Measurements from ENCODE around the gene ELMO3.

DNA sequence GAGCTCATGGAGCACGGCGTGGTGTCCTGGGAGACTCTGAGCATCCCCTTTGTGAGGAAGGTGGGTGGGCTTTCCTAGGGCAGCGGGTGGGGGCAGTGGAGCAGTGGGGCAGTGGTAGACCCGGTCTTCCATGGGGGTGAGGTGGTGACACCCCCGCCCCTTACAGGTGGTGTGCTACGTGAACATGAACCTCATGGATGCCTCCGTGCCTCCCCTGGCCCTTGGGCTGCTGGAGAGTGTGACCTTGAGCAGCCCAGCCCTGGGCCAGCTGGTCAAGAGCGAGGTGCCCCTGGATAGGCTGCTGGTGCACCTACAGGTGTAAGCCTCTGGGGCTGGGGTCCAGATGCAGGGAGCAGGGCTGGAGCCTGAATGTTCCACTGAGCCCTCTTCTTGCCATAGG lies 1.6 kb downstream of the ELMO3 start:
- TF ChIP-seq, protein P1, sequence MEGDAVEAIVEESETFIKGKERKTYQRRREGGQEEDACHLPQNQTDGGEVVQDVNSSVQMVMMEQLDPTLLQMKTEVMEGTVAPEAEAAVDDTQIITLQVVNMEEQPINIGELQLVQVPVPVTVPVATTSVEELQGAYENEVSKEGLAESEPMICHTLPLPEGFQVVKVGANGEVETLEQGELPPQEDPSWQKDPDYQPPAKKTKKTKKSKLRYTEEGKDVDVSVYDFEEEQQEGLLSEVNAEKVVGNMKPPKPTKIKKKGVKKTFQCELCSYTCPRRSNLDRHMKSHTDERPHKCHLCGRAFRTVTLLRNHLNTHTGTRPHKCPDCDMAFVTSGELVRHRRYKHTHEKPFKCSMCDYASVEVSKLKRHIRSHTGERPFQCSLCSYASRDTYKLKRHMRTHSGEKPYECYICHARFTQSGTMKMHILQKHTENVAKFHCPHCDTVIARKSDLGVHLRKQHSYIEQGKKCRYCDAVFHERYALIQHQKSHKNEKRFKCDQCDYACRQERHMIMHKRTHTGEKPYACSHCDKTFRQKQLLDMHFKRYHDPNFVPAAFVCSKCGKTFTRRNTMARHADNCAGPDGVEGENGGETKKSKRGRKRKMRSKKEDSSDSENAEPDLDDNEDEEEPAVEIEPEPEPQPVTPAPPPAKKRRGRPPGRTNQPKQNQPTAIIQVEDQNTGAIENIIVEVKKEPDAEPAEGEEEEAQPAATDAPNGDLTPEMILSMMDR (IDR thresholded peaks at IDR 0.05; ENCODE audit: insufficient read depth, low read length), result no peak
- TF ChIP-seq POLR2AphosphoS5 (IDR thresholded peaks at IDR 0.05; ENCODE audit: low read depth) (no peak), GABPA (IDR thresholded peaks at IDR 0.05; ENCODE audit: low read depth) (no peak)

Measured in HL-60 (cell line).